Measurements from ENCODE around the gene ELMO1. TPM values are rescaled to one million over a fixed set of nuclear protein-coding genes. Genes with fewer than 3 reads are reported as not detected.
A peak's percentile ranks its signal among the peaks of the same experiment; 100 is the strongest.

Gene ELMO1
- total RNA-seq, 1 experiment from 2014 or later, result 0.95 TPM

- in situ Hi-C loops (cut with HindIII; ENCODE audit: low sequenced_read_pairs), result no loop called here
- DNase-seq (ENCODE audit: low spot score), result no peak
Observed at GRCh38 chr7:37107047-37107750, 341.5 kb downstream of the ELMO1 start.

GRCh38 chr7:37105762-37106161, 342.9 kb downstream of the ELMO1 start:
- no peak for DNase-seq (ENCODE audit: low spot score)
- in situ Hi-C loops (cut with HindIII; ENCODE audit: low sequenced_read_pairs), result no loop called here

- in situ Hi-C loops (cut with HindIII; ENCODE audit: low sequenced_read_pairs), result no loop called here
- no peak for DNase-seq (ENCODE audit: low spot score)
Observed at GRCh38 chr7:37104822-37105518, 343.7 kb downstream of the ELMO1 start.

GRCh38 chr7:37102518-37103137, 346.0 kb downstream of the ELMO1 start:
- in situ Hi-C loops (cut with HindIII; ENCODE audit: low sequenced_read_pairs), result no loop called here
- no peak for DNase-seq (ENCODE audit: low spot score)

- no peak for DNase-seq (ENCODE audit: low spot score)
- in situ Hi-C loops (cut with HindIII; ENCODE audit: low sequenced_read_pairs), result no loop called here
Observed at GRCh38 chr7:37100735-37101331, 347.8 kb downstream of the ELMO1 start.

- no peak for DNase-seq (ENCODE audit: low spot score)
- in situ Hi-C loops (cut with HindIII; ENCODE audit: low sequenced_read_pairs), result no loop called here
Observed at GRCh38 chr7:37098762-37099161, 349.9 kb downstream of the ELMO1 start.

- in situ Hi-C loops (cut with HindIII; ENCODE audit: low sequenced_read_pairs), result no loop called here
- DNase-seq (ENCODE audit: low spot score), result no peak
Observed at GRCh38 chr7:37097983-37098382, 350.7 kb downstream of the ELMO1 start.

GRCh38 chr7:37097276-37097675, 351.4 kb downstream of the ELMO1 start:
- in situ Hi-C loops (cut with HindIII; ENCODE audit: low sequenced_read_pairs), result no loop called here

GRCh38 chr7:37096341-37096740, 352.3 kb downstream of the ELMO1 start:
- no peak for DNase-seq (ENCODE audit: low spot score)
- in situ Hi-C loops (cut with HindIII; ENCODE audit: low sequenced_read_pairs), result no loop called here

More at GRCh38 chr7:37097276-37097675, 351.4 kb downstream of the ELMO1 start:
- DNase-seq (ENCODE audit: low spot score), result no peak

GRCh38 chr7:37095122-37095521, 353.5 kb downstream of the ELMO1 start:
- DNase-seq (ENCODE audit: low spot score), result no peak
- in situ Hi-C loops (cut with HindIII; ENCODE audit: low sequenced_read_pairs), result no loop called here

- in situ Hi-C loops (cut with HindIII; ENCODE audit: low sequenced_read_pairs), result no loop called here
- no peak for DNase-seq (ENCODE audit: low spot score)
Observed at GRCh38 chr7:37093257-37093656, 355.4 kb downstream of the ELMO1 start.

- no peak for DNase-seq (ENCODE audit: low spot score)
- in situ Hi-C loops (cut with HindIII; ENCODE audit: low sequenced_read_pairs), result no loop called here
Observed at GRCh38 chr7:37092548-37092947, 356.1 kb downstream of the ELMO1 start.

GRCh38 chr7:37089972-37090371, 358.7 kb downstream of the ELMO1 start:
- in situ Hi-C loops (cut with HindIII; ENCODE audit: low sequenced_read_pairs), result no loop called here

GRCh38 chr7:37085600-37085999, 363.1 kb downstream of the ELMO1 start:
- no peak for DNase-seq (ENCODE audit: low spot score)
- in situ Hi-C loops (cut with HindIII; ENCODE audit: low sequenced_read_pairs), result no loop called here

More at GRCh38 chr7:37089972-37090371, 358.7 kb downstream of the ELMO1 start:
- DNase-seq (ENCODE audit: low spot score), result no peak

- in situ Hi-C loops (cut with HindIII; ENCODE audit: low sequenced_read_pairs), result no loop called here
- peak; percentile 18 for DNase-seq (ENCODE audit: low spot score)
Observed at GRCh38 chr7:37084303-37084702, 364.4 kb downstream of the ELMO1 start.

GRCh38 chr7:37083311-37084096, 365.2 kb downstream of the ELMO1 start:
- in situ Hi-C loops (cut with HindIII; ENCODE audit: low sequenced_read_pairs), result no loop called here
- DNase-seq (ENCODE audit: low spot score), result peak; percentile 88

GRCh38 chr7:37081436-37081835, 367.2 kb downstream of the ELMO1 start:
- DNase-seq (ENCODE audit: low spot score), result no peak
- in situ Hi-C loops (cut with HindIII; ENCODE audit: low sequenced_read_pairs), result no loop called here

GRCh38 chr7:37079420-37079819, 369.2 kb downstream of the ELMO1 start:
- in situ Hi-C loops (cut with HindIII; ENCODE audit: low sequenced_read_pairs), result no loop called here
- no peak for DNase-seq (ENCODE audit: low spot score)

- no peak for DNase-seq (ENCODE audit: low spot score)
- in situ Hi-C loops (cut with HindIII; ENCODE audit: low sequenced_read_pairs), result no loop called here
Observed at GRCh38 chr7:37076668-37077067, 372.0 kb downstream of the ELMO1 start.

Measured in G401 (cell line).